GM12872 (cell line): ENCODE measurements around the gene MRPS24.

ENCODE experiments used
- CTCF ChIP-seq: IDR thresholded peaks from 3 replicates; pipeline ENCODE4 v1.5.1; 2011; ENCODE audit warnings: low read depth, mild to moderate bottlenecking, low read length, moderate library complexity; ENCODE audit not compliant: insufficient read depth

Gene MRPS24

GRCh38 chr7:43869006-43869866 lies at the start of gene MRPS24:
Gene MRPS24, minus strand, starts transcription at chr7:43869517. Its CDS starts 22 bp downstream, at chr7:43869495.
- no peak for TF ChIP-seq CTCF

- TF ChIP-seq CTCF: no peak
Measured at GRCh38 chr7:43915907-43916306, 46.6 kb upstream of the MRPS24 start.

GRCh38 chr7:43914795-43915194 lies 45.5 kb upstream of the MRPS24 start:
- no peak for TF ChIP-seq CTCF

- no peak for TF ChIP-seq CTCF
Measured at GRCh38 chr7:43906331-43907010, 37.2 kb upstream of the MRPS24 start, which contains the start of gene URGCP. Gene URGCP, minus strand, starts transcription at chr7:43906596. Its CDS starts 21 bp downstream, at chr7:43906575.

GRCh38 chr7:43905956-43906330 lies 36.6 kb upstream of the MRPS24 start:
- no peak for TF ChIP-seq CTCF

GRCh38 chr7:43905209-43905946 lies 36.1 kb upstream of the MRPS24 start:
- no peak for TF ChIP-seq CTCF

- TF ChIP-seq CTCF: no peak
Measured at GRCh38 chr7:43904533-43905208, 35.4 kb upstream of the MRPS24 start.
